ENCODE data around the gene PPP1R9B.

PPP1R9B gene

DNA sequence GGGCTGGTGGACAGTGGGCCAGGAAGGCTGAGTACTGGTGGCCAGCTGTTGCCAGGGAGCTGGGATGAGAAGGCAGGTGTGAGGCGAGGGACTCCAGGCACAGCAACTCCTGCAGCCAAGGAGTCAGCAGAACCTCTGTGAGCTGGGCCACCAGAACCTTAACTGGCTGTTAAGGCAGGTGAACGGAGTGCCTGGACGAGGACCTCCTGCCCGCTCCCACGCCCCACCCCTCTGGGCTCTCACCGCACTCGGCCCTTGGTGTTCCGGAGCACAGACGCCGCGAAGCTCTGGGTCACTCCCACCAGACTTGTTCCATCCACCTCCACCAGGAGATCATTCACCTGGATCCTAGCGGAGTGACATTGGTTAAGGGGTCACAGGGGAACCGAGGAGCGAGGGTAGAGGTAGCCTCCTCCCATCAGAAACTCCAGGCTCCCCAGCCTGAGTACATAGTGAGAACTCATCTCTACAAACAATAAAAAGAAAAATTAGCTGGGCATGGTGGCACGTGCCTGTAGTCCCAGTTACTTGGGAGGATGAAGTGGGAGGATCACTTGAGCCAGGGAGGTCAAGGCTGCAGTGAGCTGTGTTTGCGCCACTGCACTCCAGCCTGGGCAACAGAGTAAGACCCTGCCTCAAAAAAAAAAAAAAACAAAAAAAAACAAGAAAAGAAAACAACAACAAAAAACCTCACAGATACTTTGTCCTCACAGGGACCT lies 9.3 kb downstream of the PPP1R9B start:
- DNase-seq (ENCODE audit: low spot score) = no peak

DNA sequence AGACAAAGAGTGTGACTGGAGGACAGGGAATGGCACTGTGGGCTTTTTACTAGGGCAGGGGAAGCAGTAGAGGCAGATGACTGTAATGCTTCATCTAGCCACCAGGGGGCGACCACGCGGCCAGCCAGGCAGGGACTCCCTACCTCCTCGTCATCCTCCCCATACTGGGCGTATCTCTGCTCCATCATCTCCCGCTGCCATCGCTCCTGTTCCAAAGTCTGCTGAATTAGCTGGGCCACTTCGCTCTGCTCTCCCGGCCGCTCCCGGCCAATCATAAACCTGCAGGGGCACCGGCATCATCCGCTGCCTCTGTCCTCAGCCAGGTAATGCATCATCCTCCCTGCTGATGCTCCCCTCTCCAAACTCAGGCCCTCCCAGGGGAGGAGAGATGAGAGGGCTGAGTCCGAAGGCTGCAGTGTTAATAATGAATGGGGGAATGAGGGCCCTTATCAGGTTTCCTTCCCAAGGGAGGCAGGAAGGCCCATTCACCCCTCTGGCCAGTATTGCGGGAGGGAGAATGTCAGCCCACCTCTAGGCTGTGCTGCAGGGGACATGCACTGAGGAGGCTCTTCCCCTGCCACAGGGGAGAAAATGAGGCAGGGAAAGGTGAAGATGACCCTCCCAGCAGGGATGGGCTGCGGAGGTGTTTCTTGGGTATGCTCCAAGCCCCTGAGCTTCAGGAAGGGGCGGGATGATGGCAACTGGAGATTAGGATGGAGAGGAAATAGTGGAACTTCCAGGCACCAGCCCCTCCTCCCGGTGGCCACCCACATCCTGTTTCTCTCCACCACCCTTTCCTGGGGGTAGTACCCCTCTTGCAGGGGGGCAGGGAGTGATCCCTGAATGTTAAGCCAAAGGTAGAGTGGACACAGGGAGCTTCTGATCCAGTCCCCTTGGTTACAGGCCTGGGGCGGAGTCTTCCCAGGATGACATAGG lies 10.3 kb downstream of the PPP1R9B start:
- DNase-seq (ENCODE audit: low spot score) = peak; percentile 86

DNA sequence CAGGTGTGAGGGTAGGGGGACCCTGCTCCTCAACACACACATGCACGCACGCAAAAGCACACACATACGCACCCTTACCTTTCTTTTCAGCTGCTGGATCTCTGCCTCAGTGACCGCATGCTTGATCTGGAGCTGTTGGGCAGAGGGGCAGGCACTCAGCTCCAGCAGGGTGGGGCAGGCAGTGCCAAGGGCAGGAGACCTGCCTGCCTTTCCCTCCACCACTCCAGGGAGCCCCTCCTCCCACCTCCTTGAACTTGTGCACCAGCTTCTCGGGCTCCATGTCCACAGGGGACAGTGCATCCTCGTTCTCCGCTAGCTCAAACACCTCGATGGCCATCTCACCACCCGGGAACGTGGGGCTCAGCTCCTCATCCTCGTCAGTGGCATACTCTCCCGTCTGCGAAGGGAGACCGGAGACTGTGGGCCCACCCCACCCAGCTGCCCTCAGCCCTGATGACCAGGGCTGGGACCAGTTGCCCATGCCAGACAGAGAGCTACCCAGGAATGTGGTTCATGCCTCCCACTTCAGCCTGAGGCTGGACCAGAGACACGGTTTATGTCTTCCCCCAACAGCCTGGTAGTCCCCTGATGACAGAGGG lies 11.2 kb downstream of the PPP1R9B start:
- DNase-seq (ENCODE audit: low spot score) = no peak

DNA sequence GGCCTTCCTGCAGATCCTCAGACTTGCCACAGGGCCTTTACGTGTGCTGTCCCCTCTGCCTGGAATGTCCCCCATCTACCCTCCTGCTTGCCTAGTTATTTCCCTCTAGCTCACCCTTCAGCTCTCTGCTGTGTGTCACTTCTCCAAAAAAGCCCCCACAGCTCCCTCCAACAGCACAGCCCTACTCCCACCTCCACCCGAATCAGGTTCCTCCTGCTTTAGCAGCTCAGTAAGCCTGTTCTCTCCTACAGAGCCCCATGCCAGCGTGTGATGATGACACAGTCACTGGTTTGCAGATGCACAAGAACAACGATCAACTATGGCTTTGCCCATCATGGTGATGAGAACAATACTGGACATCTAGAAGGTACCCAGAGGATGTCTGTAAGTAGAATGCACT lies 13.4 kb downstream of the PPP1R9B start:
- no peak for DNase-seq (ENCODE audit: low spot score)

DNA sequence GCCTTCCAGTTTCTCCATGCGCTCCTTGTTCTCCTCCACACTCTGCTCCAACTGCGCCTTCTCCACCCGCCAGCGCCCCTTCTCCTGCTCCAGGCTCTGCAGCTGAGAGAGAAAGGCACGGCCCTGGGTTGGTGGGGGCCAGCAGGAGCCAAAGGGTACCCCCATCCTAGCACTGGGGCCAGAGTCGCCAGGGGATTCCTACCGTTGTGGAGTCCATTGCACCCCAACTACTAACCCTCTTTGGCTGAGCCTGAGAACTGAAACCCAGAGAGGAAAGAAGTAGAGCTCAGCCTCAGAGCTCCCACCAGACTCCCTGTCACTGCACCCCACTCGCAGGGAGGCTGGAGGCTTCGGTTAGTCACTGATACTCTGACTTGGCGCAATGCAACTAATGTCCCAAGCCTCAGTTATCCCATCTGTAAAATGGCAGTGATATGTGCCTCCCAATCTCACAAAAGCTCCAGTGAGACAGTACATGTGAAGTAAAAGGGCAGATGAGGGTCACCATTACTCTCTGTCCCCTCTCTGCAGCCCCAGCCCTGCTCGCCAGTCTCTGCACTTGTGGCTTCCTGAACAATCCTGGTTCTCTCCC lies 14.3 kb downstream of the PPP1R9B start:
- DNase-seq (ENCODE audit: low spot score) = no peak

DNA sequence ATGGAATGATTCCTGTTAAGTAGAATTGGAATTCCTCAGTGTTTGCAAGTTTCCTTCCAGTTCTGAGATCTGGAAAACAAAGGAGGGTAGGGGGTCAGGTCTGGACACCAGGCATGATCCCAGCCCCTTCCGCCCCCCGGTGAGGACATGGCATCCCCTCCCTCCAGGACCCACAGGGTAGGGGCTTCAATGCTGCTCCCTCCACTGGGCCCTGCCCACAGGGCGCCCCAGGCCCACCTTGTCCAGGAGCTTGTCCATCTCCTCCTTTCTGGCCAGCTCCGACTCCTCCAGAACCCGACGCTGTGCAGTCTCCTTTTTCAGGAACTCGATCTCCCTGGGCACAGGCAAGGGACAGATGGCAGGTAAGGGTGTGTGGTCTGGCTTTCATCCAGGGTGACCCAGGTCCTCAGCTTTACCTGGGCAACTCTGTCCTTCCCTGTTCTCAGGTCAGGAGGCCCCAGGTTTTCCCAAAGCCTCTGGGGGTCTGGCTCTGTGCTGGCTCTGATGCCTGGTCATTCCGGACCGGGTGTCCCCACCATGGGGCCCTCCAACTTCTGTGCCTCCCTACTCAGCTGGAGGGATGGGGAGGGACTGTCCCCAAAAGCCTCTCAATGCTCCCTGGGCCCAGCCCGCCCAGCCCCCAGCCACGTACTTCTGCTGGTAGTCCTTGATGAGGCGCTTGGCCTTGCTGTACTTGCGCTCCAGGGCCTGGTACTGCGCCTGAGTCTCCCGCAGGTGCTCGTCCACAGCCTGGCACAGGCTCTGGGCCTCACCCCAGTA lies 15.0 kb downstream of the PPP1R9B start:
- no peak for DNase-seq (ENCODE audit: low spot score)

DNA sequence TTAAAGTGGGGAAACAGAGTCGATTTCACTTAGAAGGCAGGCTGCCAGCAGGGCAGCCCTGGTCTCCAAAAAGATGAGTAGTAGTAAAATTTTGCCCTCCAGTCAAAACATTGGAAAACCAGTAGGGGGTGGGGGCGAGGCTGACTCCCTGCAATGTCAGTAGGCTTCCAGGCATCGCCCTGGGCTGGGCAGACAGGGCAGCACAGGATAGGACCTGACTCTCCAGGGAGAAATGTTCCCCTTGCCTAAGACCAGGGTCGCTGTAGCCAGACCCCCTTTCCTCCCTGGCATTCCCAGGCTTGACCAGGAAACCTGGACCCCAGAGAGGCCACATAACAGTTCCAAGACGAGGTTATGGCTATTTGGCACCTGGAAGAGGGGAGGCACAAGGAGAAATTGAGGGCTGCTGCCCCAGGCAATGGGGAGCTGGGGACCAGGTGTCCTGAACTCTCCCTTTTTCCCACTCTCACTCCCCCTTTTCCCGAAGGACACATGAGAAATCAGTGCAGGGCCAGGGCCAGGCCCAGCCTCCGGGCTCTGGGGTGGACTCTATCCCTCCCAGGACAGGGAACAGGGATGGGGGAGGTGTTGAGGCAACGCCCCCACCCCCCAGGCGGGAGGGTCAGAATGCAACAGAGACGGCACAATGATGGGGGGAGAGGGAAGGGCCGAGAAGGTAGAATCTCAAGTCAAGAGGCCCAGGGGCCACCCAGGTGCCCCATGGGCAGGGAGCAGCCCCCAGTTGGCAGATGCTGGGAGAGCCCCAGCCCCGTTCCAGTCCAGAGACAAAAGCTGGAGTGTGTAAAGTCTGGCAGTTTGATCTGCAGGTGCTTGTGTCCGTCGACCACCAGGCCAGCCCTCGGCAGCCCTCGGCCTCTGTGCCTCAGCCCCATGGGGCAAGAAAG lies 16.0 kb downstream of the PPP1R9B start:
- DNase-seq (ENCODE audit: low spot score) = no peak

DNA sequence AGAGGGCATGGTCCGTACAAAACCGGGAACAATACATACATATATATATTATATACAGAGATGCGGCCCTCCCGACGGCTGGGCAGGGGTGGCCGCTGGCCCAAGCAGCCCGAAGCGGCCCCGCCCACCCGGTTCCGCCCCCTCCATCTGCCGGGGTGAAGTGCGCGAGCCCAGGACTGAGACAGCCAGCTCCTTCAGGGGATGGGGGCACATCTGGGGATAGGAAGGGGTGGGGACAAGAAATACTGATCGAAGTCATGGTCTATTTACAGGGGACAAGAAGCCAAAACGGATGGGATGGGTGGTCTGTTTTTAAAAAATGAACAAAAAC lies 16.7 kb downstream of the PPP1R9B start:
- no peak for DNase-seq (ENCODE audit: low spot score)

DNA sequence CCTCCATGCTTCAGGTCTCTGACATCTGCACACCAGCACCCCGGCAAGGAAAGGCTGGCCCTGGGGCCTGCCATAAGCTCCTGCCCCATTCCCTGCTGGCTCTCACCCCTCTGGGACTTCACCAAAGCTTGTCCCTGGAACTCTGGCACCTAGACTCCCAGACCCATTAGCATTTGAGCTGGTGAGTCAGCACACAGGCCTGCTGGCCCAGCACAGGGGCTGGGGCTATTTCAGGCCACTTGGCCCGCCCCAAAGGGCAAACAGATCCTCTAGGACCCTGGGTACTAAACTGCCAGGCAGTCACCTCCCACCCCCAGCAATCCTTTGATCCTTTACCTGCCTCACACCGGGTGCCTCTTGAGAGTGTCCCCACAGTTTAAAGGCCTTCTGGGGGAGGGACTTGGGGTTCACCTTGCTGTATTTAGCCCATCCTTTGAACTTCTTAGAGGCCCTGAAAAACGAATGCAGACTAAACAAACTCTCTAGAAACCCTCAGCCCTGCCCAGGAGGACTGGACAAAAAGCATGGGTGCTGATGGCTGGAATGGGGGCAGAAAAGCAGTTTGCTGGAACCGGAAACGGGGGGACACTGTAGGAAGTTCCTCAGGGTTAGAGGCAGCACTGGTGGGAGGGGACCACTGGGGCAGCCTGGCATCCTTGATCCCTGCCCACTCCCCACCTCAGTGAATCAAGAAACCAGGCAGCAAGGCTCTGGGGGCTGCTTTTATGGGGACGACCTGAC lies 17.3 kb downstream of the PPP1R9B start:
- no peak for DNase-seq (ENCODE audit: low spot score)

DNA sequence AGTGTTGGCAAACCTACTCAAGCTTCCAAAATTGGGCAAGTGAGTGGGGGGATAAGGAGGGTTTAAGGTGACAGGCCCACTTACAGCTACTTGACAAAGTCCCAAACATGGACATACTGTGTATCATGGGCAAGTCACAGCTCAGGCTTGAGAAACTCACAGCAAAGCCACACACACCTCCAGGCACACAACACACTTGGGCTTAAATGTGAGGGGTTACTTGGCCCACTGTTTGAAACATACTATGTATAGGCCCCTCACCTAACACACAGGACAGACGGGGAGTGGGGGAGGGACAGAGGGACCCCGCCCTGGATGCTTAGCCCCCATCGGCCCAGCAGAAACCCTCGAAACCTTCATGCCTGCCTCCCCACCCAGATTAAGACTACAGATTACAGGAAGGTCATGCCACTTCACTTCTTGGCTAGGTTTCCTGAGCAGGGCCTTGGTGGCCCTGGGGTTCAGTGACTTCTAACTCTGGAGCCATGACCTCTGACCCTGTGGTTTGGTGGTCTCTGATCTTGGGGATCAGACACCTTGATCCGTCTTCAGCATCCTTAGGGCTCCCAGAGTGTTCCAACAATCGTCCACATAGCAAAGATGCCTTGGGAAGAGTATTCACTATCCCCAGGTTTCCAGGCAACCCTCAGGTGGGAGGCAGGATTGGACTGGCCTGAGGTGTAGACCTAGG lies 18.2 kb downstream of the PPP1R9B start:
- DNase-seq (ENCODE audit: low spot score) = no peak

DNA sequence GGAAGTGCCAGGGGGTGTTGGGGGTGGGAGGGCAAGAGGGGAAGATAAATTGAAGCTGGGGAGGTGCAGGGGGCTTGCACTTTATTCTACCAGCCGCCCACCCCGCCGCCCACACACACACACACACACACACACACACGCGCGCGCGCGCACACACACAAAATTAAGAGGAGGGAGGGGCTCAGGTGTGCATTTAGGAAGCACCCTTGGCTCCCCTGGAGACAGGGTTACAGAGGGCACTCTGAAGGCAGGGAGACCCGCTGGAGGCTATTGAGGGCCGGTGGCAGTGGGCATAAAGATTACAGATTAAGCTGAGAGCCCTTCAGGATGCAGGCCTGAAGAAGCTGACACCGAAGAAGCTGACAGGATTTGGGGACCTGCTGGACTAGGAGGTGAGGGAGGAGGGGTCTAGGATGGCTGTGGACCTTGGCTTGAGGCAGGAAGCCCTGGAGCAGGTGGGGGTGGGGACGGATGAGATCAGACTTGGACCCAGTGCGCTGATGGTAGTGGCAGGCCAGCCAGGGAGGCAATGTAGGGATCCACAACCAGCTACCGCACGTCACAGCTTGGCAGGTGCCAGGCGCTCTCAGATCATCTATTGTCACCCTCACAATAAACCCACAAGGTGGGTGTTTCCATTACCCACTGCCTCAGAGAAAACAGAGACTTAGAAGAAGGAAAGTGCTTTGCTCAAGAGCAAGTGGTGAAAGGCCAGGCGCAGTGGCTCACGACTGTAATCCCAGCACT lies 19.7 kb downstream of the PPP1R9B start:
- DNase-seq (ENCODE audit: low spot score) = no peak

DNA sequence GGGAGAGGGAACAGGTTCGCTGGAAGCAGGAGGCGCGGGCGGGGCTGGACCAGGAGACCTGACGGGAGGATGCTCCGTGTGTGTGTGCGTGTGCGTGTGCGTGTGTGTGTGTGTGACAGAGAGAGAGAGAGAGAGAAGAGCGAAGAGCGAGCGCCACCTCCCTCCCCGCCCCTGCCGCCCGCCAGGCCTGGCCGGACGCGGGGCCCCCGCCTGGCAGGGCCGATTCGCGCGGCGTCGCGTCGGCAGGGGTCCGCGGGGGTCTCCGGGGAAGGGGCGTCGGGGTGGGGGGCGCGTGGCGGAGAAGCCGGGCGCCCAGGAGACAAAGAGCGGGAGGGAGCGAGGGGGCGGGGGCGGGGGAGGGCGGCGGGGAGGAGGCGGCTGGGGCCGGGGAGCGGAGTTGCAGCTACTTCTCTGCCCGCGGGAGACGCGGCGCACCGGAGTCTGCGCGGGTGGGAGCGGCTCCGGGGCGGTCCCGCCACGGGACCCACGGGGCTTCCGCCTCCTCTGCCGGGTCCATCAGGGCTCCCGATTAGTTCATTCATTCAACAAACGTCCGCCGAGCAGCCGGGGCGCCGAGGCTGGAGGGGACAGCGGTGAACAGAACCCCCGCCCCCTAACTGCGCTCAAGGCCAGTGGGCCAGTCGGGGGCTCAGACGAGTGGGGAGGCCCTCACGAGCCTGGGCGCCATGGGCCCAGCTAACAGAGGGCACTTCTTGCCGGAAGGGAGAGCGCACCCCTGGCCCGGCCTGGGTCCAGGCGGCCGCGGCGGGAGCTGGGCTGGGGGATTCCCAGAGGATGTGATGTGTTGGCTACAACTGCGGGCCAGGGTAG lies 20.5 kb downstream of the PPP1R9B start, which contains the start of gene SAMD14:
SAMD14 (minus strand) TSS at position 433 of the 831 bp plus-strand sequence. CDS start 5,201 bp downstream, outside the sequence.
- no peak for DNase-seq (ENCODE audit: low spot score)

DNA sequence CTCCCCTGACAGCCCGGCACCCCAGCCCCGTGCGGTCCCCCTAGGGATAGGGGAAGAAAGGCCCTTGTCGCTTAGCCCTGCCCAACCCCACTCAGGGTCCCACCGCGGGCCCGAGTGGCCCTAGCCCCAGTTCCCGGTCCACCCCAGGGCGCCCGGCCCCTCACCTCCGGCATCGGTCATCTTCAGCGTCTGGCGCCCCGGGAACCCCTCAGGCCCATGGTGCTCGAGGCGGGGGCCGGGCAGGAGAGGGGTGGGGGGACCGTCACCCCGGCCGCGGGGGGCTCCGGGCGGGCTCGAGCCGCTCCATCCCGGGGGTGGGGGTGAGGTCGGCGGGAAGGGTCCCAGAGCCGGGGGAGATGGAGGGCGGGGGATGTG lies 21.1 kb downstream of the PPP1R9B start:
- DNase-seq (ENCODE audit: low spot score) = no peak

DNA sequence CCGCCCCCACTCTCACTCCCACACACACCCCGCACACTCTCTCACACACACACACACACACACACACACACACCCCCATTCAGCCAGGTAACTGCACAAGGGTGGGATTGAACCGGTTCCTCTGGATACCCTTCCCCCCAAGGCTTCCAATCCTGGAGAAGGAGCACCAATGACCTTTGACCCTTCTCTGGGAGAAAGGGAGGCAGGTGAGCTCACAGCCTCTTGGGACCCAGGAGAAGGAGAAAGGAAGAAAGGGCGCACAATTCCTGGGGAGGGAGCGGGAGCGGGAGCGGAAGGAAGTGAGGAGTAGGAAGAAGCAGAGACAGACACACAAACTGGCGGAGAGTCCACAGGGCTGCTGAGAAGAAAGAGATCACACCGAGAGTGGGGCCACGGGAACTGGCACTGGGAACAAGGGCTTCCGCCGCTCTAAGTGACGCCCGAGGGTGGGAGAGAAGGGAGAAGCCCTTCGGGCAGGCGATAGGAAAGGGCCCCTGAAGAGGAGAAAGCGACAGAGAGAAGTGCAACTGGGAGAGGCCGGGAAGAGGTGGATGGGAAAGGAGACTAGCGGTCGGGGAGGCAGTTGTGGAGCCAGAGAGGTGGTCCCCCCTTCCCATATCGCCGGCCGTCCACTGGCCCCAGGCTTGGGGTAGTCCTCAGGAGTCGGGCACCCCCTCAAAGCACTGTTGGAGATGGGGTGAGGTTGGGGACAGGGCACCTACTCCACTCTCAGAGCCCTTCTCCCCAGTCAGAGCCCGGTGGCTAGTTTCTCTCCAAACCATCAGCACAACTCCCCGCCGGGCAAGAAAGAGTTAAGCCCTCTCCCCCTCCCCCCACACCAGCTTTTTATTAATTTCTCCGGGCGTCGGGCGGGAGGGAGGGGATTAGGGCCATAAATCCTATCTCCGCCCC lies 21.8 kb downstream of the PPP1R9B start:
- DNase-seq (ENCODE audit: low spot score) = no peak

DNA sequence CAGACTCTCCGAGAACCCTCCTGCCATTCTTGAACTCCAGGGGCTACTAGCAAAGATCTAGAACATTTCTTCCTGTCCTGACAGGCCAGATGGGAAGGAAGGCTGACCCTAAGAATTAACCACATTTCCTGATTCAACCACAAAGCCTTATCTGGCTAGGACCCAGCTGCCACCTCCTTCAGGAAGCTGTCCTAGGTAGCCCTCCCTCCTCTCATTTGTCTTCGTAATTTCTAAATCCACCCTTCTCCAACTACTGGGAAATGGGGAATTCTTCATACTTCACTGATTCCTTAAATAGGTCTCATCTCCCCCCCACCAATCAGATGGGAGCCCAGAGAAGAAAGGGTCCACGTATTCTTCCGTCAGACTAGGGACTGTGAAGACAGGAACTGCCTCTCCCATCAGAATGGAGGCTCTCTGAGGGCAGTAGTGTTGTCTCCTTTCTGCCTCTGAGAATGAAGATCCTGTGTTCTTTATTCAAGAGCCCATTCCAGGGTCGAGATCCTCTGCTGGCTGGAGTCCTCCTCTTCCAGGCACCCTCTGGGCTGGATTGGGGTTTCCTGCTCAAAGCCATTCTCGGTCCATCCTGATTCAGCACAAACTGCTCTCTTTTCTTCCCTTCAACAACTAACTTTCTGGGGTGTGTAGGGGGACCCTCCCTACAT lies 22.6 kb downstream of the PPP1R9B start:
- DNase-seq (ENCODE audit: low spot score) = no peak

DNA sequence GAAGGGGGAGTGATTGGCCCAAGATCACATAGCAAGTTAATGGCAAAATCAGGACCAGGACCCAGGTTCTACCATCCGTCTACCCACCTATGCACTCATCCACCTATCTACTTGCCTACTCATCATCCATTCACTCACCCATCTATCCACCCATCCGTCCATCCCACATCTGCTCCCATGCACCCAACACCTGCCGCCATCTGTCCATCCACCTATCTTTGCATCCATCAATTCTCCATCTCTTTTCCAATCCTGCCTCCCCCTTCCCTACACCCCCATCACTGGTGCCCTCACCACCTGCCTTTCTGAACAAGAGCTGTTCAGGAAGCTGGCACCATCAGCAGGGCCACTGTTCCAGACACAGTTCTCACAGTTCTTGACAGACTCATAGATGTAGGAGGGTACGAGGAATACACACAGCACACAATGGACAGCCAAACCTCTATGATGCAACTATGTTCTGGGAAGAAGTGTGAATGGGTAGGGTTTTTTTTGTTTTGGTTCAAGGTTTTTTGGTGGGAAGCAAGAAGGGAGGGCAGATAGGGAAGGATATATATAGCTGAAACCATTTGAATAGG lies 25.0 kb downstream of the PPP1R9B start:
- DNase-seq (ENCODE audit: low spot score) = no peak
